Motor neuron (in vitro differentiated cells): ENCODE measurements around the gene ITPKA. TPM values are rescaled to one million over a fixed set of nuclear protein-coding genes. Genes with fewer than 3 reads are reported as not detected.
"Not testable (repeated sequence)": the region's sequence is repeated elsewhere in the genome, so short reads cannot be mapped to it uniquely, and the experiment has no call there.

Experiments used
- ATAC-seq, 8 experiments: fragments of 200-7000 bp; cut with Tn5 transposase; replicated peaks in 6 of 8; 2 replicates each; pipeline ENCODE4 v1.8.0; 2021; ENCODE audit warnings: mild to moderate bottlenecking in 8 of 8, moderate library complexity in 8 of 8
- H3K27ac ChIP-seq, 2 donors: fragments of 250-450 bp; sonication (Bioruptor Pico); 2 replicates each; pipeline ENCODE4 v1.9.0; 2021; ENCODE audit warnings: antibody characterized with exemption in 2 of 2, mild to moderate bottlenecking in 2 of 2, moderate library complexity in 1 of 2
- H3K4me1 ChIP-seq, 2 donors: fragments of 250-450 bp; sonication (Bioruptor Pico); replicated peaks in 1 of 2; 2 replicates each; pipeline ENCODE4 v1.6.1; 2021; ENCODE audit warnings: antibody characterized with exemption in 2 of 2, mild to moderate bottlenecking in 2 of 2, moderate library complexity in 1 of 2
- H3K4me3 ChIP-seq, 5 donors: fragments of 250-450 bp; sonication (Bioruptor Pico); 2 replicates each; pipeline ENCODE4 v1.9.0; 2021; ENCODE audit warnings: antibody characterized with exemption in 5 of 5, mild to moderate bottlenecking in 5 of 5, moderate library complexity in 4 of 5
- WGBS, 10 experiments: fragments of 450-650 bp; shearing (Covaris generic); methylation state at CpG; one replicate each; pipeline ENCODE4 v1.0.0; 2022; 5-methylcytosine and 5-hydroxymethylcytosine counted together
- in situ Hi-C, 9 experiments: fragments of 400-800 bp; cut with MboI; loops; one replicate each; pipeline ENCODE4 v1.15.0; 2021; ENCODE audit warnings: low sequenced_read_pairs in 9 of 9, low pct_unique_long_range_greater_than_20kb in 2 of 9; ENCODE audit not compliant: unreplicated experiment in 9 of 9
- total RNA-seq, 8 experiments: library from RNA; unstranded; fragments of 300-600 nt; gene quantifications; 2 replicates each; pipeline versions ENCODE4 v1.2.3 to v1.2.4, GENCODE V29; 2022

ITPKA gene
- 1 to 10 TPM in 4 of 8 experiments, under 1 TPM in 4; 0.36 to 1.6 (median 1.1) TPM for total RNA-seq

DNA sequence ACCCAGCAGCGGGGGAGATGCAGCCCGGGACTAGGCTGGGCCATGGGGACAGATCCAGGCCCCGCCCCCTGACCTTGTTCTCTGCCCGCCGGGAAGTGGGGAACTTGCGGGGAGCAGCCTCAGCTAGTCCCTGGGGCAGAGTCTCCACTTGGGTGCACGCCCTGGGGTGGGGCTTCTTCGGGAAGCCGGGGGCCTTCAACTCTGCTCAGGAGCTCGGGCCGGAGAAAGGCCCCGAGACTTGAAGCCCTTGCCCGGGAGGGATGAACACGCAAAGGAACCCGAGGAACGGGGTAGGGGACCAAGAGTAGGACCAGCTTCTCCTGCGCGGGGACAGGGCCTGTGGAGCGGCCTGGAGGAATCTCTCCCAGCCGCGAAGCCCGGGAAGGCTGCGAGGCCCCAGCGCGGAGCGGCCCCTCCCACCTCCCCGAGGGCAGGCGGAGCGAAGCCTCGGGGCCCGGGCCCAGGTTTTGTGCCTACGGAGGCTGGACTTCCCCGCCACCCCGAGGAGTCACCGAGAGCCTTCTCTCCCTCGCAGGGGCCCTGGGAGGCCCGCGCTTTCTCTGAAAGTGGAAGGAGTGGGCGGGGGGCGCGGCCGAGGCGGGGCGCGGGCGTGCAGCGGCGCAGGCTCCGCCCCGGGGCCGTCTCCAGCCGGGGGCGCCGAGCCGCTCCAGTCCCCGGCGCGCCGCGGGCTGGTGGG, at the start of gene ITPKA:
TSS of gene ITPKA (plus strand) at position 670 of the 697 bp plus-strand sequence. CDS start 54 bp downstream, outside the sequence.
- WGBS, 10 experiments: 0% methylated on average over 1 to 5 of the region's 60 CpGs; no CpG with 5 or more reads in 6 of the 10 experiments
- no peak within 1 kb of the TSS for H3K27ac ChIP-seq
- H3K4me3 ChIP-seq: peak within 1 kb of the TSS; percentile 40 to 49 (median 48)
- H3K4me1 ChIP-seq: peaks cover 5 to 13% of the 10 kb centered on the region in 2 donors
- in situ Hi-C loops: no loop called here
- peak; percentile 59 to 84 (median 78) for ATAC-seq

GRCh38 chr15:41445399-41445798, 48.3 kb upstream of the ITPKA start:
- no peak overlapping the region for H3K27ac ChIP-seq
- ATAC-seq: no peak
- in situ Hi-C loops: no loop called here

DNA sequence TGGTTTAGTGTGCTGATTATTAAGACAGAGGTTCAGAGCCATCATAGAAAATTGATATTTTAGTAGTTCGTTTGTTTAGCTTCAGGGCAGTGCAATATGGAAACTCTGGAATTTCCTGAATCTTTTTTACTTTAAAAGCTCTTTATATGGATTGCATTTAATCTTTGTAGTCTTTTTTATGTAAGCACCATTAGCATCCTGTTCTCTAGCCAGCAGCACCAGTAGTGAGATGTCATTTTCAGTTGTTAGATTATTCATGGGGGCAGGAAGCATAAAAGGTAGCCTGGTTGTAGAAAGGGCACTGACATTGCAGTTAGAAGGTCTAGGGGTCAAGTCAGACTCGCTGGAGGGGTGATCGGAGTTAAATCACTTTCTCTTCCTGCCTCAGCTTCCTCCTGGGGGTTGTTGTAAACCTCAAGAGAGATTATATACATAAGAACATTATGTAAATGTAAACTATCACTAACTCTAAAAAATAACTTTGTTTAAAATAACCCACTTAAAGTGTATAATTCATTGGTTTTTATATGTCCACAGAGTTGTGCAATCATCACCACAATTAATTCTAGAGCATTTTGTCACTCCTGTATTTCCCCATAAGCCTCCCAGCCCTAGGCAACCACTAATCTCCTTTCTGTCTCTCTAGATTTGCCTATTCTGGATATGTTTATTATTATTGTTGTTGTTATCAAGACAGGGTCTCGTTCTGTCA, 31.4 kb upstream of the ITPKA start:
- Histone ChIP-seq H3K27ac (no peak overlapping the region), H3K4me1 (no peaks in the 10 kb centered on the region), H3K4me3 (no peak overlapping the region)
- 40 to 100% (median 82%) methylated on average over 1 to 4 of the region's 4 CpGs for WGBS, 10 experiments
- in situ Hi-C loops: no loop called here
- ATAC-seq: peak in 3 of 8 experiments; percentile 20 to 78 (median 56)

More at GRCh38 chr15:41445399-41445798, 48.3 kb upstream of the ITPKA start:
- H3K4me3 ChIP-seq: no peak overlapping the region
- no peaks in the 10 kb centered on the region for H3K4me1 ChIP-seq

GRCh38 chr15:41464889-41465580, 28.6 kb upstream of the ITPKA start:
- WGBS, 10 experiments: 43 to 100% (median 87%) methylated on average over 1 to 5 of the region's 9 CpGs; no CpG with 5 or more reads in 2 of the 10 experiments
- no peak overlapping the region for H3K27ac ChIP-seq
- in situ Hi-C loops: no loop called here
- no peaks in the 10 kb centered on the region for H3K4me1 ChIP-seq
- no peak for ATAC-seq
- H3K4me3 ChIP-seq: no peak overlapping the region

- Histone ChIP-seq H3K4me3 (no peak overlapping the region), H3K27ac (no peak overlapping the region), H3K4me1 (no peaks in the 10 kb centered on the region)
- in situ Hi-C loops: no loop called here
- peak in 5 of 8 experiments; percentile 32 to 53 (median 51) for ATAC-seq
- 72 to 98% (median 92%) methylated on average over 3 to 8 of the region's 8 CpGs for whole genome bisulfite sequencing, 10 experiments
These were observed 27.8 kb upstream of the ITPKA start for GRCh38 chr15:41465822-41466421.

- WGBS, 10 experiments: 50 to 100% (median 98%) methylated on average over 1 to 3 of the region's 3 CpGs
- no peak for ATAC-seq
- in situ Hi-C loops: no loop called here
These were observed 27.0 kb upstream of the ITPKA start for GRCh38 chr15:41466711-41467110.

GRCh38 chr15:41469644-41470043, 24.0 kb upstream of the ITPKA start:
- H3K4me3 ChIP-seq, in situ Hi-C loops, ATAC-seq, H3K4me1 ChIP-seq, H3K27ac ChIP-seq: not testable (repeated sequence)
- WGBS, 10 experiments: 91 to 100% (median 100%) methylated on average over 1 to 5 of the region's 6 CpGs; no CpG with 5 or more reads in 3 of the 10 experiments

More at GRCh38 chr15:41466711-41467110, 27.0 kb upstream of the ITPKA start:
- Histone ChIP-seq H3K4me3 (no peak overlapping the region), H3K27ac (no peak overlapping the region), H3K4me1 (no peaks in the 10 kb centered on the region)

- no peaks in the 10 kb centered on the region for H3K4me1 ChIP-seq
- H3K27ac ChIP-seq: no peak overlapping the region
- WGBS, 10 experiments: 80 to 100% (median 96%) methylated on average over 1 to 11 of the region's 11 CpGs; no CpG with 5 or more reads in 3 of the 10 experiments
- H3K4me3 ChIP-seq: no peak overlapping the region
- in situ Hi-C loops: no loop called here
- no peak for ATAC-seq
These were observed 20.3 kb upstream of the ITPKA start for GRCh38 chr15:41473418-41473817.

- Histone ChIP-seq H3K4me1 (no peaks in the 10 kb centered on the region), H3K4me3 (no peak overlapping the region), H3K27ac (no peak overlapping the region)
- ATAC-seq: no peak
- WGBS, 10 experiments: 82 to 100% (median 95%) methylated on average over 3 to 8 of the region's 8 CpGs; no CpG with 5 or more reads in 2 of the 10 experiments
- in situ Hi-C loops: no loop called here
These were observed 19.2 kb upstream of the ITPKA start for GRCh38 chr15:41474436-41474835.

DNA sequence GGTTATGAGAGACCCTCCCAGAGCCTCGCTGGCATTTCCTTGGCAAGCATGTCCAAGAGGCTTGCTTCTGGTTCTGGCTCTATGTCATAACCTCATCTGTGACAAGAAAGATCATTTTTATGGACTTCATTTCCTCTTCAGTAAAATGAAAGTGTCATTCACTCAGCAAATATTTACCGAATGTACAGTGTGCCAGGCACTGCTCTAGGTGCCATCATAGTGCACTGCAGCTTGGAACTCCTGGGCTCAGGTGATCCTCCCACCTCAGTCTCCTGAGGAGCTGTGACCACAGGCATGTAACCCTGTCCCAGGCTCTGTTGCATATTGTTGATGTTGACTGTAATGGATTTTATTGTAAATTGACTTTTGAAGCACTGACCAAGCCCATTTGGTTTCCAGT, 18.7 kb upstream of the ITPKA start:
- no peak for ATAC-seq
- in situ Hi-C loops: no loop called here
- H3K4me1 ChIP-seq: no peaks in the 10 kb centered on the region
- H3K27ac ChIP-seq: no peak overlapping the region
- no peak overlapping the region for H3K4me3 ChIP-seq
- WGBS, 10 experiments: 20 to 100% (median 97%) methylated on average over 1 to 2 of the region's 2 CpGs; no CpG with 5 or more reads in 2 of the 10 experiments

- peak in 1 of 8 experiments; percentile 4 for ATAC-seq
- H3K27ac ChIP-seq: no peak overlapping the region
These were observed 17.1 kb upstream of the ITPKA start for GRCh38 chr15:41476416-41477048.

GRCh38 chr15:41480396-41481140, 13.1 kb upstream of the ITPKA start:
- 91 to 100% (median 98%) methylated on average over 1 to 5 of the region's 12 CpGs; no CpG with 5 or more reads in 6 of the 10 experiments for WGBS, 10 experiments
- ATAC-seq: no peak
- in situ Hi-C loops: no loop called here

More at GRCh38 chr15:41476416-41477048, 17.1 kb upstream of the ITPKA start:
- Histone ChIP-seq H3K4me1 (no peaks in the 10 kb centered on the region), H3K4me3 (no peak overlapping the region)
- 77 to 100% (median 92%) methylated on average over 1 to 5 of the region's 5 CpGs; no CpG with 5 or more reads in 2 of the 10 experiments for WGBS, 10 experiments
- in situ Hi-C loops: no loop called here

More at GRCh38 chr15:41480396-41481140, 13.1 kb upstream of the ITPKA start:
- Histone ChIP-seq H3K4me3 (no peak overlapping the region), H3K4me1 (no peaks in the 10 kb centered on the region), H3K27ac (no peak overlapping the region)
